Measurements from ENCODE around the gene MEGF9.

DNA sequence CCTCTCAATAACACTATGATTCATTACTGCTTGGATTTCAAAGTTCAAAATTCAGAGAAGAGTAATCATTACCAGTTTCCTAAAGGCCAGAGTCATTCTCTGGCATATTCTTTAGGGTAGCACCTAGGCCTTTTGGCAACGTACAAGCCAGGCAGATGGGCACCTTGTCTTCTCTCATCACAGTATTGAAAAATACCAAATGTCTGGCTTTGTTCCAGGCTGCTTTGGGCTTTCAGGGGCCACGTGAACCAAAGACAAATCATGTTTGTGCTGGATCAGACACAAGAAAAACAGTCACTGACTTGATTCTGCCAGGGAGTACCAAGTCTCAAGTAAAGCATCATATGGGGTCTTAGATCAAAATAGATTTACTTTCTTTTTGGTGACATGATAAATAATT, 15.5 kb downstream of the MEGF9 start:
- TF ChIP-seq, protein P1, sequence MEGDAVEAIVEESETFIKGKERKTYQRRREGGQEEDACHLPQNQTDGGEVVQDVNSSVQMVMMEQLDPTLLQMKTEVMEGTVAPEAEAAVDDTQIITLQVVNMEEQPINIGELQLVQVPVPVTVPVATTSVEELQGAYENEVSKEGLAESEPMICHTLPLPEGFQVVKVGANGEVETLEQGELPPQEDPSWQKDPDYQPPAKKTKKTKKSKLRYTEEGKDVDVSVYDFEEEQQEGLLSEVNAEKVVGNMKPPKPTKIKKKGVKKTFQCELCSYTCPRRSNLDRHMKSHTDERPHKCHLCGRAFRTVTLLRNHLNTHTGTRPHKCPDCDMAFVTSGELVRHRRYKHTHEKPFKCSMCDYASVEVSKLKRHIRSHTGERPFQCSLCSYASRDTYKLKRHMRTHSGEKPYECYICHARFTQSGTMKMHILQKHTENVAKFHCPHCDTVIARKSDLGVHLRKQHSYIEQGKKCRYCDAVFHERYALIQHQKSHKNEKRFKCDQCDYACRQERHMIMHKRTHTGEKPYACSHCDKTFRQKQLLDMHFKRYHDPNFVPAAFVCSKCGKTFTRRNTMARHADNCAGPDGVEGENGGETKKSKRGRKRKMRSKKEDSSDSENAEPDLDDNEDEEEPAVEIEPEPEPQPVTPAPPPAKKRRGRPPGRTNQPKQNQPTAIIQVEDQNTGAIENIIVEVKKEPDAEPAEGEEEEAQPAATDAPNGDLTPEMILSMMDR (IDR thresholded peaks at IDR 0.05), result no peak
- no peak for TF ChIP-seq POLR2A (IDR thresholded peaks at IDR 0.05)
